NT2/D1 (cell line): ENCODE measurements around the gene TDRD9.

ENCODE experiments used
- SUZ12 ChIP-seq: IDR thresholded peaks from 2 replicates; pipeline ENCODE4 v1.6.1; 2011; ENCODE audit not compliant: insufficient read length, insufficient read depth; ENCODE audit errors: extremely low read depth
- YY1 ChIP-seq: IDR thresholded peaks from 2 replicates; pipeline ENCODE4 v1.6.1; 2011; ENCODE audit not compliant: insufficient read length, insufficient read depth
- ZNF274 ChIP-seq: IDR thresholded peaks from 2 replicates; pipeline ENCODE4 v1.6.1; 2011; ENCODE audit warnings: mild to moderate bottlenecking, low read depth, low read length

DNA sequence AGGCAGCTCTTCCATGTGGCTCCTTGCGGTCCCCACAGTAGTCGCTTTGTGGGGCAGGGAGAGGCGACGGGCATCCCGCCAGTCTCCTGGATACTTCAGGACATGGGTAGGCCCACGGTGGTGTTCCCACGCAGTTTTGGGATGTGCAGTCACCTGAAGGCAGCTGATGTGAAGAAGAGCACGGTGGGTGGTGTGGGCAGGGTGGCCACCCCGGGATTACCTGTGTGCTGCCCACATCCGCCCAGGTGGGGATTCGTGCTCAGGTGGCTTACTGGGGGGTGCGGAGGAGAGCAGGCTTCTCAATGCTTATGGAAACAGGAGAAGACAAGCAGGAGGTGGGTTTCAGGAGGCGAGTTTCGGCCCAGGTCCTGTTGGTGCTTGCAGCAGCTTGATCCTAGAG is 28.4 kb upstream of the TDRD9 start:
- TF ChIP-seq ZNF274 (no peak), YY1 (no peak), SUZ12 (no peak)
